ENCODE measurements around the gene CFC1B. TPM values are rescaled to one million over a fixed set of nuclear protein-coding genes. Genes with fewer than 3 reads are reported as not detected.
"Not testable (repeated sequence)": the region's sequence is repeated elsewhere in the genome, so short reads cannot be mapped to it uniquely, and the experiment has no call there.

CFC1B gene
- total RNA-seq, result not detected

DNA sequence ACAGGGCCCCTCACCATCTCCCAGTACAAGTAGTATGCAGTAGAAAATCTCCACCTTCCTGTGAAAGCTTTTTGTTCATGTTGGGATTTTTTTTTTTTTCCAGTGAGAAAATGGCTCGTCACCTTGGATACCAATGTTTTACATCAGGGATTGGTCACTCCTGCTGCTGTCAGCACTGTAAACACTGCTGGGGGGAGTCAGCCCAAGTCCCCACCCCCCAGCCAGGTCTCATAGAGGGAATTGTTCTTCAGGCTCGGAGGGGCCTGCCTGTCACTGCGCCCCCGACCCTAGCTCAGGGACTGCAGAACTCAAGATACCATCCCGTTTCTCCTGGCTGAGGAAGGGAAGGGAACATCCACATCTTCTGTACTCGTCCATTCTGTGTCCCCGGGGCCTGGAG, at the start of gene CFC1B:
Gene CFC1B (plus strand): TSS at position 231 of the 400 bp plus-strand sequence. CDS start 263 bp downstream, outside the sequence.
- not testable (repeated sequence) for H3K9me3 Mint-ChIP-seq; H3K36me3 Mint-ChIP-seq; DNase-seq (ENCODE audit: low spot score in 2 of 2); H3K27ac Mint-ChIP-seq; ATAC-seq

GRCh38 chr2:130491073-130491472, 29.9 kb upstream of the CFC1B start:
- DNase-seq (ENCODE audit: low spot score in 2 of 2); ATAC-seq; H3K9me3 Mint-ChIP-seq; H3K27ac Mint-ChIP-seq; H3K36me3 Mint-ChIP-seq: not testable (repeated sequence)

- H3K36me3 Mint-ChIP-seq; H3K27ac Mint-ChIP-seq; H3K9me3 Mint-ChIP-seq; ATAC-seq; DNase-seq (ENCODE audit: low spot score in 2 of 2): not testable (repeated sequence)
These were observed 11.8 kb upstream of the CFC1B start, which contains the start of gene POTEI for GRCh38 chr2:130509228-130509627. Gene POTEI, minus strand, starts transcription at chr2:130509328. Its CDS starts 93 bp downstream, at chr2:130509235.

DNA sequence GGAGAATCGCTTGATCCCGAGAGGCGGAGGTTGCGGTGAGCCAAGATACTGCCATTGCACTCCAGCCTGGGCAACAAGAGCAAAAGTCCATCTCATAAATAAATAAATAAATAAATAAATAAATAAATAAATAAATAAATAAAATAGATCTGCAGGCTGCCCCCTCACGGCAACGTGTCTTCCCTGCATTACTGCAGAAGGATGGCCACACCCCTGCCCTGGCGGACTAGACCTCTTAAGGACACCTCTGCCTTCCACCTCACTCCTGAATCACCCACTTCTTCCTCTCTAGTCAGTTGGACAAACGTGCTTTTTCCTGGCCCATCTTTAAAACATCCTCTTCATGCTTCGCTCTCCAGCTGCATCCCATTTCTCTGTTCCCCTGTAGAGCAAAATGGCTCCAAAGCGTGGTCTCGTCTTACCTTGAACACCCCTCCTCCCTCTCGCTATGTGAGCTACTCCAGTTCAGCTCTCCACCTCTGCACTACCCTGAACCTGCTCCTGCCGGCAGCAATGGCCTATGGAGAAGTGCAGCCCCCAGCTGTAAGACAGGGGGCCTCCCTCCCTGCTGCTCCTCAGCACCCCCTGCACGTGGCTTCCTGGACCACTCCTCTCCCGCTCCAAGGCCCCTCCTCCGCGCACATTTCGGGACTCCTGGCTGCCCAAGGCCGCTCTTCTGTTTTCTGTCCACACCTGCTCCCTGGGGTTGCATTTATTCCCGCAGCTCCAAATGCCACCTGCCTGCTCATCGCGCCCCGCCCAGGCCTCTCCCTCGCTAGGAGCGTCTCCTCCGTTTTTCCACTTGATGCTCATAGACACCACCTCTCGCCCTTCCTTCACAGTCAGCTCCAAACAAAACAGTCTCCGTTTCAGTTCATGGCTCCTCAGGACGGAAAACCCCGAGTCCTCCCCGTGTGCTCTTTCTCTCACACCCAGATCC, 9.9 kb upstream of the CFC1B start:
- H3K9me3 Mint-ChIP-seq; H3K27ac Mint-ChIP-seq; H3K36me3 Mint-ChIP-seq; ATAC-seq; DNase-seq (ENCODE audit: low spot score in 2 of 2): not testable (repeated sequence)

GRCh38 chr2:130511747-130512451, 9.1 kb upstream of the CFC1B start:
- H3K36me3 Mint-ChIP-seq; DNase-seq (ENCODE audit: low spot score in 2 of 2); ATAC-seq; H3K27ac Mint-ChIP-seq; H3K9me3 Mint-ChIP-seq: not testable (repeated sequence)

- H3K27ac Mint-ChIP-seq; H3K9me3 Mint-ChIP-seq; DNase-seq (ENCODE audit: low spot score in 2 of 2); H3K36me3 Mint-ChIP-seq; ATAC-seq: not testable (repeated sequence)
These were observed 2.4 kb upstream of the CFC1B start for GRCh38 chr2:130518516-130519106.

- not testable (repeated sequence) for ATAC-seq; H3K36me3 Mint-ChIP-seq; DNase-seq (ENCODE audit: low spot score in 2 of 2); H3K27ac Mint-ChIP-seq; H3K9me3 Mint-ChIP-seq
These were observed 1.4 kb downstream of the CFC1B start for GRCh38 chr2:130522390-130522789.

DNA sequence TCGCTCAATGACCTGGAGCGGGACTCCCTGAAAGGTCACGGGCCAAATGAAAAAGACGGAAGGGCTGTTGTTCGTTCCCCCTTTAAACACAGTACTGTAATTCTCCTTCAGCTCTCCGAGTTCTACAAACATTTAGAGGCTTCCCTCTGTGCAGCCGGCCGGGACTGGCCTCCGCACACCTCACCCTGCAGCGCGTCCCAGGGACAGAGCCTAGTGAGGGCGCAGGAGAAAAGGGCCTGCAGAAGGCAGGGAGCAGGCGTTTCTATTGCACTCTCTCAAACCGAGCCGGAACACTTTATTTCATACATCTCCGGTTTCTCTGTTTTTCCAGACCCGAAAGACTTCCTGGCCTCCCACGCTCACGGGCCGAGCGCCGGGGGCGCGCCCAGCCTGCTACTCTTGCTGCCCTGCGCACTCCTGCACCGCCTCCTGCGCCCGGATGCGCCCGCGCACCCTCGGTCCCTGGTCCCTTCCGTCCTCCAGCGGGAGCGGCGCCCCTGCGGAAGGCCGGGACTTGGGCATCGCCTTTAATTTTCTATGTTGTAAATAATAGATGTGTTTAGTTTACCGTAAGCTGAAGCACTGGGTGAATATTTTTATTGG, 6.4 kb downstream of the CFC1B start:
- not testable (repeated sequence) for DNase-seq (ENCODE audit: low spot score in 2 of 2); ATAC-seq; H3K27ac Mint-ChIP-seq; H3K9me3 Mint-ChIP-seq; H3K36me3 Mint-ChIP-seq

GRCh38 chr2:130529545-130529944, 8.5 kb downstream of the CFC1B start:
- not testable (repeated sequence) for H3K36me3 Mint-ChIP-seq; ATAC-seq; H3K9me3 Mint-ChIP-seq; DNase-seq (ENCODE audit: low spot score in 2 of 2); H3K27ac Mint-ChIP-seq

DNA sequence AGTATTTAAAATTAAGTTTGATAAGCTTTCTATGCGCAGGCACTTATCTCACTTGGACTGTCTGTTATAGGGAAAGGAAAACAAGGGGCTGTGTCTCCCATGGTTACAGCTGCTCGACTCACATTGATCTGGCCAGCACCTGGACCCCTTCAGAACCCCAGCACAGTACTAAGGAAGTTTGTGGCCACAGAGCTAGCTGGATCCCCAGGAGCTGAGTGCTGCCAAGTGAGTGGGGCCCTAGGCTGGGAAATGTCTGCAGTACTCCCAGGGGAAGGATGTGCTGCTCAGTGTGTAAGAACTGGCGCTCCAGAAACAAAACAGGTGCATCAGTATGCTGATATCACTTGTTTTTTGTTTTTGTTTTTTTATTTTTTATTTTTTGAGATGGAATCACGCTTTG, 9.2 kb downstream of the CFC1B start:
- DNase-seq (ENCODE audit: low spot score in 2 of 2); ATAC-seq; H3K36me3 Mint-ChIP-seq; H3K27ac Mint-ChIP-seq; H3K9me3 Mint-ChIP-seq: not testable (repeated sequence)

DNA sequence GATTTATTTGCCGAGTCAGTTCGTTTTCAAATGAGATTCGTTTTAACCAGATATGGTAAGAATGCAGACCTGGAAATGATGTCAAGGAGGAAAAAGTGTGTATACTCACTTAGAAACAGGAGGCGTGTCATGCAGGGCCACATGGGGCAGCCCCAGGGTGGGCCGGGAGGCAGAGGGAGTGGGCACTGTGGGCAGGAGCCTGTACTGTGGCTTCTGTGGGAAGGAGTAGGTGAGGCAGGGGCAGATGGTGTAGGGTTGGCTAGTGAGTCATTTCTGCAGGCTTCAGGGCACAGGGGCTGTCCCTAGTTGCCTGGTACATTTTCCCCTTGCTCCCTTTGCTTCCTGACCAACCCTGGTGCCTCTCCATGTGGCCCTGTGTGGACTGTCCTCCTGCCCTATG, 10.2 kb downstream of the CFC1B start:
- H3K9me3 Mint-ChIP-seq; H3K36me3 Mint-ChIP-seq; DNase-seq (ENCODE audit: low spot score in 2 of 2); H3K27ac Mint-ChIP-seq: not testable (repeated sequence)
- peak; percentile 99 for ATAC-seq

DNA sequence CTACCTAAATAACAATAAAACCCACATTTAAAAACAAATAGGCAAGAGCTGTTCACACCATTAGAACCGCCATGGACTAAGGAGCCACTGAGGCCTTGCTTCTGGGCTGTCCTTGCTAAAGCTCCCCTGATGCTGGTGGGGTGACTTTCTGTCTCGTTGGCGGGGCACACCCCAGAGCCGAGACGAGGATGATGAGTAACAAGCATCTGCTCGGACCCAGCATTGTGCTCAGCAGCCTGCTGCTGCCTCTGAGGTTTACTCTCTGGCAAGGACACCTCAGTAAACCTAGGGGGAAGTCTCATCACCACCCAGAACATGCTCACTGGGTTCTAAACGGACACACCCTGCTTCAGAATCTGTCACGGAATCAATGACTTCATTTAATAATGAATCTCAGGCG, 10.7 kb downstream of the CFC1B start:
- H3K9me3 Mint-ChIP-seq; H3K36me3 Mint-ChIP-seq; DNase-seq (ENCODE audit: low spot score in 2 of 2); H3K27ac Mint-ChIP-seq: not testable (repeated sequence)
- ATAC-seq, result peak; percentile 19 to 34

- H3K27ac Mint-ChIP-seq; DNase-seq (ENCODE audit: low spot score in 2 of 2); H3K9me3 Mint-ChIP-seq; ATAC-seq; H3K36me3 Mint-ChIP-seq: not testable (repeated sequence)
These were observed 15.6 kb downstream of the CFC1B start for GRCh38 chr2:130536654-130537053.

DNA sequence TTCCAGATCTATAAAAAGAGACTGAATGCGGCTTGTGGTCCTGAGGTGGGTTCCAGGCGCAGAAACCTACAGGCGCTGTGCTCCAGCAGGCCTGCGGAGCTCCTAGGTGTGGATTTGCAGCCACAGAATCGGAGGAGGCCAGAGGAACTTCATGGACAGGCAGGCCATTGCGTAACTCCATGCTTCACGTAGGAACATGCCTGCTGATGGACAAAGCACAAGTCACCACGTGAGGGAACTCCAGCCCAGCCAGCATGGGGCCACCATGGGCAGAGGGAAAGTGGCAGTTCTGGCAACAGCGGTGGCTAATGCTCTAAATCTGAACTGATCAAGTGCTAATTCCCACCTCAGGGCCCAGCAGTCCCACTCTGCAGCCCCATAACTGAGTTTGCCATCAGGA, 17.2 kb downstream of the CFC1B start:
- not testable (repeated sequence) for H3K36me3 Mint-ChIP-seq; DNase-seq (ENCODE audit: low spot score in 2 of 2); ATAC-seq; H3K27ac Mint-ChIP-seq; H3K9me3 Mint-ChIP-seq

- not testable (repeated sequence) for H3K9me3 Mint-ChIP-seq; H3K36me3 Mint-ChIP-seq; DNase-seq (ENCODE audit: low spot score in 2 of 2); ATAC-seq; H3K27ac Mint-ChIP-seq
These were observed 21.8 kb downstream of the CFC1B start for GRCh38 chr2:130542789-130543188.

GRCh38 chr2:130543785-130544528, 22.9 kb downstream of the CFC1B start:
- H3K9me3 Mint-ChIP-seq; ATAC-seq; H3K36me3 Mint-ChIP-seq; DNase-seq (ENCODE audit: low spot score in 2 of 2); H3K27ac Mint-ChIP-seq: not testable (repeated sequence)

Data from activated naive CD4-positive, alpha-beta T cell treated with anti-CD3 and anti-CD28 coated beads, Interleukin-2, amount 50 U/mL, for 72 hours (primary cell).